Neural cell (in vitro differentiated cells): ENCODE results near the gene EIF5. TPM values are rescaled to one million over a fixed set of nuclear protein-coding genes. Genes with fewer than 3 reads are reported as not detected.

Experiments used
- polyA plus RNA-seq: library from polyadenylated mRNA; depleted of rRNA; stranded (reverse); fragments of >200 nt; gene quantifications from 2 replicates; pipeline ENCODE4 v1.2.3, GENCODE V29; 2014
- small RNA-seq, 3 experiments: library from RNA; depleted of rRNA; stranded (forward); fragments of <200 nt; gene quantifications; one replicate each; pipeline ENCODE3, GENCODE V24; 2012

The EIF5 gene
- polyA plus RNA-seq, 1 donor from 2014 or later = 188 TPM

Small RNAs within 50 kb of the gene (small RNA-seq; reads per million reads assigned to genes)
- 292 to 465 (median 303) reads per million in 3 experiments for gene SNORA28

Other genes starting within 250 kb of the EIF5 start
- gene EXOC3L4, start 239.5 kb upstream of the EIF5 start, polyA plus RNA-seq = not detected in 2 replicates
- gene TNFAIP2, start 210.8 kb upstream of the EIF5 start, polyA plus RNA-seq = 1.8 and 6.1 TPM in 2 replicates
- gene MARK3, start 51.2 kb downstream of the EIF5 start, polyA plus RNA-seq = 158 and 166 TPM in 2 replicates
- gene CKB, start 188.6 kb downstream of the EIF5 start, polyA plus RNA-seq = 918 and 1,148 TPM in 2 replicates
- gene TRMT61A, start 195.0 kb downstream of the EIF5 start, polyA plus RNA-seq = 8.2 and 10.2 TPM in 2 replicates
- 25.5 and 27.2 TPM in 2 replicates for gene BAG5, start 228.4 kb downstream of the EIF5 start, polyA plus RNA-seq
- gene COA8, start 228.7 kb downstream of the EIF5 start, polyA plus RNA-seq = 86.5 and 169 TPM in 2 replicates